PC-3 (cell line): ENCODE measurements around the gene MAGEA12. TPM values are rescaled to one million over a fixed set of nuclear protein-coding genes. Genes with fewer than 3 reads are reported as not detected.
"Not testable (repeated sequence)": the region's sequence is repeated elsewhere in the genome, so short reads cannot be mapped to it uniquely, and the experiment has no call there.

Experiments
- ATAC-seq: fragments of 200-7000 bp; cut with Tn5 transposase; 2 replicates; pipeline ENCODE4 v1.9.1; 2020; ENCODE audit warnings: mild to moderate bottlenecking, moderate library complexity
- Bru-seq: library from RNA; stranded (reverse); fragments of 400-500 nt; gene quantifications from one replicate; lab custom pipeline; 2021; lab: Mats Ljungman, UMichigan
- BruChase-seq, 2 experiments: library from RNA; stranded (reverse); fragments of 400-500 nt; gene quantifications; one replicate each; lab custom pipeline; 2021; lab: Mats Ljungman, UMichigan
- BruUV-seq: library from RNA; stranded (reverse); fragments of 400-500 nt; replicated peaks from 2 replicates; lab custom pipeline; 2021; lab: Mats Ljungman, UMichigan
- CTCF ChIA-PET: fragments of 300-600 bp; sonication (Branson Sonifier 250); formaldehyde crosslinking; loops from one replicate; lab custom pipeline; 2022; ENCODE audit warnings: antibody characterized with exemption; lab: Charles Lee
- POLR2A ChIA-PET: fragments of 300-600 bp; sonication (Branson Sonifier 250); formaldehyde crosslinking; loops from one replicate; lab custom pipeline; 2022; ENCODE audit warnings: antibody characterized with exemption; ENCODE audit not compliant: unreplicated experiment; lab: Charles Lee
- DNase-seq: peaks from one replicate; pipeline ENCODE4 v3.0.0-alpha.2; 2015
- H2AFZ ChIP-seq: fragments of 300-600 bp; sonication (generic); 2 replicates; pipeline ENCODE4 v1.6.0; 2016; ENCODE audit warnings: antibody characterized with exemption, low read length
- H3F3A ChIP-seq: fragments of 300-600 bp; sonication (generic); one replicate; pipeline ENCODE4 v1.6.0; 2017; ENCODE audit warnings: antibody characterized with exemption, low read length, control low read depth, mild to moderate bottlenecking; ENCODE audit not compliant: unreplicated experiment
- H3K27ac ChIP-seq: fragments of 300-600 bp; sonication (generic); 2 replicates; pipeline ENCODE4 v1.5.1; 2016; ENCODE audit warnings: mild to moderate bottlenecking, low read length
- H3K27me3 ChIP-seq: fragments of 300-600 bp; sonication (generic); 2 replicates; pipeline ENCODE4 v1.6.1; 2016; ENCODE audit warnings: low read length, mixed read lengths
- H3K36me3 ChIP-seq: fragments of 300-600 bp; sonication (generic); 2 replicates; pipeline ENCODE4 v1.6.1; 2016; ENCODE audit warnings: low read depth, mixed run types, low read length, mixed read lengths
- H3K4me1 ChIP-seq: fragments of 300-600 bp; sonication (generic); 2 replicates; pipeline ENCODE4 v1.5.1; 2016; ENCODE audit warnings: low read length; ENCODE audit not compliant: insufficient read depth
- H3K4me2 ChIP-seq: fragments of 300-600 bp; sonication (generic); 2 replicates; pipeline ENCODE4 v1.6.0; 2016; ENCODE audit warnings: low read length
- H3K4me3 ChIP-seq: fragments of 300-600 bp; sonication (generic); 2 replicates; pipeline ENCODE4 v1.5.1; 2016; ENCODE audit warnings: mild to moderate bottlenecking, low read length, mixed read lengths
- H3K79me2 ChIP-seq: fragments of 300-600 bp; sonication (generic); 2 replicates; pipeline ENCODE4 v1.6.1; 2017; ENCODE audit warnings: low read length, mixed read lengths
- H3K9ac ChIP-seq: fragments of 300-600 bp; sonication (generic); 2 replicates; pipeline ENCODE4 v1.6.0; 2016; ENCODE audit warnings: mild to moderate bottlenecking, low read length
- H3K9me2 ChIP-seq: fragments of 300-600 bp; sonication (generic); replicated peaks from 2 replicates; pipeline ENCODE4 v1.6.1; 2016; ENCODE audit warnings: mixed run types, low read length, mixed read lengths
- H3K9me3 ChIP-seq: fragments of 300-600 bp; sonication (generic); 2 replicates; pipeline ENCODE4 v1.6.1; 2016; ENCODE audit warnings: low read length, mixed read lengths
- H4K20me1 ChIP-seq: fragments of 300-600 bp; sonication (generic); 2 replicates; pipeline ENCODE4 v1.6.1; 2016; ENCODE audit warnings: low read length, mixed read lengths
- CTCF ChIP-seq: fragments of 300-600 bp; sonication (generic); conservative IDR thresholded peaks from 2 replicates; pipeline ENCODE4 v1.5.1; 2017; ENCODE audit warnings: antibody characterized with exemption, low read depth, mild to moderate bottlenecking, low read length
- EZH2 ChIP-seq: fragments of 300-600 bp; sonication (generic); IDR thresholded peaks from one replicate; pipeline ENCODE4 v1.6.1; 2017; ENCODE audit warnings: antibody characterized with exemption, mild to moderate bottlenecking, low read length; ENCODE audit not compliant: unreplicated experiment
- EZH2phosphoT487 ChIP-seq: fragments of 300-600 bp; sonication (generic); IDR thresholded peaks from 2 replicates; pipeline ENCODE4 v1.6.1; 2018; ENCODE audit warnings: mild to moderate bottlenecking, antibody characterized with exemption, low read length, borderline replicate concordance
- intact Hi-C: fragments of 100-400 bp; cut with micrococcal nuclease; formaldehyde crosslinking; loops from 2 replicates; pipeline ENCODE4 v1.9.0; 2023
- long read RNA-seq: library from polyadenylated mRNA; unstranded; transcript quantifications from one replicate; pipeline ENCODE4 v2.0.0, GENCODE V29; 2021; ENCODE audit not compliant: unreplicated experiment
- total RNA-seq: library from RNA; depleted of rRNA; stranded (reverse); fragments of >200 nt; gene quantifications from 2 replicates; pipeline ENCODE4 v1.2.3, GENCODE V29; 2014; rRNA removed

Gene MAGEA12
- total RNA-seq (0.23 and 0.29 TPM in 2 replicates), Bru-seq, nascent RNA (percentile 13 among the genes with signal in this experiment), BruChase-seq, experiment 1, labeled RNA remaining after a 6-hour chase (percentile 17 among the genes with signal in this experiment), BruChase-seq, experiment 2, labeled RNA remaining after a 2-hour chase (percentile 18 among the genes with signal in this experiment)
- long read RNA-seq, result 0 reads

GRCh38 chrX:152733261-152733975, at the start of gene MAGEA12, which contains the start of gene CSAG1:
TSS of gene MAGEA12 (plus strand) at chrX:152733757. CDS start at chrX:152736162, 2,405 bp downstream.
TSS of gene CSAG1 (minus strand) at chrX:152733721. CDS start at chrX:152732460, 1,261 bp downstream.
- Histone ChIP-seq H3K79me2 (no peaks in the 10 kb centered on the region), H4K20me1 (no peaks in the 10 kb centered on the region), H3K9me2 (no peaks in the 10 kb centered on the region), H3F3A (no peaks in the 10 kb centered on the region), H3K4me1 (no peaks in the 10 kb centered on the region), H3K36me3 (no peaks in the 10 kb centered on the region), H3K9ac (no peak within 1 kb of the TSS), H3K4me3 (no peak within 1 kb of the TSS), H3K4me2 (no peak within 1 kb of the TSS), H3K9me3 (no peaks in the 10 kb centered on the region), H2AFZ (no peak within 1 kb of the TSS), H3K27ac (no peak within 1 kb of the TSS), H3K27me3 (peaks cover 28% of the 10 kb centered on the region)
- DNase-seq (no peak), ATAC-seq (no peak)
- no peak for TF ChIP-seq EZH2phosphoT487
- TF ChIP-seq EZH2, result no peak
- no peak for TF ChIP-seq CTCF
- ChIA-PET CTCF (no interaction called here), POLR2A (no interaction called here)
- BruUV-seq, result no TSS peak
- intact Hi-C loops, result no loop called here

- not testable (repeated sequence) for H3K4me2 ChIP-seq, DNase-seq
These were observed 35.3 kb upstream of the MAGEA12 start, which contains the start of gene MAGEA3 for GRCh38 chrX:152697952-152698931. TSS of gene MAGEA3 (plus strand) at chrX:152698794. CDS start at chrX:152700833, 2,039 bp downstream.

GRCh38 chrX:152700390-152700789, 33.2 kb upstream of the MAGEA12 start:
- H3K4me1 ChIP-seq, H3K4me3 ChIP-seq, intact Hi-C loops, H3K9me2 ChIP-seq, H3K27ac ChIP-seq, H3K36me3 ChIP-seq, H3K27me3 ChIP-seq, BruUV-seq, H3K9ac ChIP-seq, POLR2A ChIA-PET, DNase-seq, H3K4me2 ChIP-seq, H2AFZ ChIP-seq, H3F3A ChIP-seq, CTCF ChIA-PET, H3K9me3 ChIP-seq, ATAC-seq, H3K79me2 ChIP-seq, H4K20me1 ChIP-seq: not testable (repeated sequence)

More at GRCh38 chrX:152697952-152698931, 35.3 kb upstream of the MAGEA12 start, which contains the start of gene MAGEA3:
- H2AFZ ChIP-seq, H3K27ac ChIP-seq, H3K9ac ChIP-seq, intact Hi-C loops, H3K4me3 ChIP-seq, H3K4me1 ChIP-seq, BruUV-seq, H3K9me3 ChIP-seq, H3K27me3 ChIP-seq, H3K36me3 ChIP-seq, ATAC-seq, POLR2A ChIA-PET, H3K79me2 ChIP-seq, CTCF ChIA-PET, H3K9me2 ChIP-seq, H4K20me1 ChIP-seq, H3F3A ChIP-seq: not testable (repeated sequence)

- BruUV-seq, CTCF ChIA-PET, H3K9me3 ChIP-seq, H3F3A ChIP-seq, H3K9ac ChIP-seq, H2AFZ ChIP-seq, H3K9me2 ChIP-seq, intact Hi-C loops, H3K27me3 ChIP-seq, H3K4me3 ChIP-seq, H3K4me2 ChIP-seq, ATAC-seq, DNase-seq, H3K36me3 ChIP-seq, H3K79me2 ChIP-seq, POLR2A ChIA-PET, H3K4me1 ChIP-seq, H4K20me1 ChIP-seq, H3K27ac ChIP-seq: not testable (repeated sequence)
These were observed 27.1 kb upstream of the MAGEA12 start for GRCh38 chrX:152706500-152706899.

- H3K4me3 ChIP-seq, H3K9me2 ChIP-seq, DNase-seq, H3K79me2 ChIP-seq, ATAC-seq, POLR2A ChIA-PET, intact Hi-C loops, H3K27me3 ChIP-seq, BruUV-seq, H3K27ac ChIP-seq, H2AFZ ChIP-seq, H3K9me3 ChIP-seq, H3K4me2 ChIP-seq, CTCF ChIA-PET, H3K9ac ChIP-seq, H3K36me3 ChIP-seq, H3K4me1 ChIP-seq, H4K20me1 ChIP-seq, H3F3A ChIP-seq: not testable (repeated sequence)
These were observed 24.4 kb upstream of the MAGEA12 start, which contains the start of gene CSAG2 for GRCh38 chrX:152709173-152709572. TSS of gene CSAG2 (minus strand) at chrX:152709273. CDS start at chrX:152709112, 161 bp downstream.
